A549 (cell line): ENCODE measurements around the gene MSI2. TPM values are rescaled to one million over a fixed set of nuclear protein-coding genes. Genes with fewer than 3 reads are reported as not detected.

Experiments
- ATAC-seq, 2 experiments: fragments of 200-7000 bp in 1 of 2; fragments of >200 bp in 1 of 2; cut with Nextera tagmentation in 1 of 2; cut with Tn5 transposase in 1 of 2; 3 replicates each; pipeline versions ENCODE4 v1.8.0 to v1.9.1; 2018 to 2020; ENCODE audit warnings: mild to moderate bottlenecking in 1 of 2, moderate library complexity in 1 of 2
- CTCF ChIA-PET: fragments of 300-600 bp; sonication (Branson Sonifier 250); formaldehyde crosslinking; extraction: SDS; loops from one replicate; lab custom pipeline; 2021; ENCODE audit warnings: antibody characterized with exemption, inconsistent platforms; lab: Yijun Ruan, JAX
- POLR2A ChIA-PET: fragments of 350-600 bp; formaldehyde crosslinking; extraction: SDS; loops from one replicate; lab custom pipeline; 2021; ENCODE audit warnings: antibody characterized with exemption, inconsistent platforms; lab: Yijun Ruan, JAX
- DNase-seq, 2 experiments: peaks; one replicate each; pipeline versions ENCODE4 v3.0.0 to v3.0.0-alpha.2; 2011 to 2016; ENCODE audit warnings: low read depth in 1 of 2, low spot score in 1 of 2
- FAIRE-seq: peaks from 2 replicates; lab custom pipeline; 2011; peaks lifted over from hg19 to GRCh38; lab: Jason Lieb, UNC
- H3K27ac ChIP-seq, 2 experiments: fragments of >200 bp; sonication (Bioruptor Twin); formaldehyde crosslinking; 3 replicates each; pipeline ENCODE4 v1.5.1; 2016 to 2017
- H3K4me1 ChIP-seq: fragments of >200 bp; sonication (Bioruptor Twin); formaldehyde crosslinking; 3 replicates; pipeline ENCODE4 v1.6.1; 2016
- H3K4me2 ChIP-seq: fragments of >200 bp; sonication (Bioruptor Twin); formaldehyde crosslinking; 3 replicates; pipeline ENCODE4 v1.6.1; 2016
- H3K4me3 ChIP-seq: fragments of >200 bp; sonication (Bioruptor Twin); formaldehyde crosslinking; 3 replicates; pipeline ENCODE4 v1.5.1; 2016
- H3K9me3 ChIP-seq: fragments of >200 bp; sonication (Bioruptor Twin); formaldehyde crosslinking; 3 replicates; pipeline ENCODE4 v1.6.1; 2016
- EHMT2 ChIP-seq: fragments of 200-600 bp; sonication (generic); IDR thresholded peaks from 2 replicates; pipeline ENCODE4 v1.6.1; 2016; ENCODE audit warnings: antibody characterized with exemption, low read depth, mild to moderate bottlenecking, moderate library complexity
- ESRRA ChIP-seq: fragments of 150-350 bp; IDR thresholded peaks from 2 replicates; pipeline ENCODE4 v1.6.1; 2014; ENCODE audit warnings: mild to moderate bottlenecking, low read length, borderline replicate concordance
- FOSL2 ChIP-seq, 2 experiments: fragments of 450-650 bp in 1 of 2; fragments of >200 bp in 1 of 2; sonication (Bioruptor Twin) in 1 of 2; formaldehyde crosslinking; IDR thresholded peaks; 2 replicates each; pipeline versions ENCODE4 v1.5.0 to v1.6.1; 2016 to 2020; ENCODE audit warnings: mild to moderate bottlenecking in 1 of 2, moderate library complexity in 1 of 2
- HOXB5 ChIP-seq: fragments of 250-450 bp; sonication (Bioruptor Pico); IDR thresholded peaks from 2 replicates; pipeline ENCODE4 v1.5.0; 2020; ENCODE audit warnings: mild to moderate bottlenecking, moderate library complexity
- MAFK ChIP-seq: fragments of 450-650 bp; IDR thresholded peaks from 2 replicates; pipeline ENCODE4 v1.6.1; 2014; ENCODE audit not compliant: partially characterized antibody
- NFE2L2 ChIP-seq: fragments of 150-350 bp; conservative IDR thresholded peaks from 2 replicates; pipeline ENCODE4 v1.6.1; 2014; ENCODE audit warnings: low read length
- NR3C1 ChIP-seq: fragments of >200 bp; sonication (Bioruptor Twin); formaldehyde crosslinking; IDR thresholded peaks from 3 replicates; pipeline ENCODE4 v1.6.1; 2017
- POLR2AphosphoS2 ChIP-seq: conservative IDR thresholded peaks from 2 replicates; pipeline ENCODE4 v1.6.1; 2012; ENCODE audit warnings: low read length, improper control_type of control experiment, inconsistent platforms
- RNF2 ChIP-seq: fragments of 200-600 bp; sonication (generic); IDR thresholded peaks from 2 replicates; pipeline ENCODE4 v1.6.1; 2016; ENCODE audit warnings: low read depth, mild to moderate bottlenecking, antibody characterized with exemption, moderate library complexity, borderline replicate concordance
- WGBS: methylation state at CpG from one replicate; pipeline ENCODE4 v1.1.6; 2017; ENCODE audit errors: missing lambda C conversion rate; 5-methylcytosine and 5-hydroxymethylcytosine counted together
- polyA plus RNA-seq, 4 experiments: library from polyadenylated mRNA; depleted of rRNA in 3 of 4; stranded (reverse); fragments of >200 nt; fragmentation: RNase III in 1 of 4; extraction: RNeasy Plus Mini Kit Qiagen cat#74134 plus additional on column Dnase treatment in 1 of 4; gene quantifications; 2 replicates in 3 of 4; 3 replicates in 1 of 4; pipeline ENCODE4 v1.2.3, GENCODE V29; 2011 to 2017
- small RNA-seq, 6 experiments: library from RNA; depleted of rRNA; stranded (forward); fragments of <200 nt; gene quantifications; one replicate each; pipeline ENCODE3, GENCODE V24; 2012

MSI2 gene
- polyA plus RNA-seq, 2 of the 4 experiments (the other 2 are of a cell fraction): 43.6 to 44.4 TPM

- peak; percentile 59 for FAIRE-seq
- H3K4me3 ChIP-seq: no peak overlapping the region
- CTCF ChIA-PET: interaction anchor here (0.7 to 2.4 kb wide), 5 partner anchors 8 to 52 kb away, joined by 3 to 9 read pairs (median 3); no protein-coding TSS in a partner anchor
- POLR2A ChIA-PET: no interaction called here
- TF ChIP-seq HOXB5 (CRISPR knock-in tag) (no peak), RNF2 (no peak), ESRRA (no peak), EHMT2 (no peak), NFE2L2 (no peak), FOSL2 (IDR thresholded peaks at IDR 0.05) (no peak), FOSL2 (CRISPR knock-in tag; IDR thresholded peaks at IDR 0.05) (no peak), POLR2AphosphoS2 (no peak)
- no peak for DNase-seq
- H3K4me2 ChIP-seq: no peak overlapping the region
- no peak for ATAC-seq
- H3K9me3 ChIP-seq: no peaks in the 10 kb centered on the region
- 69% methylated on average over 3 of the region's 3 CpGs for whole genome bisulfite sequencing
- H3K27ac ChIP-seq: no peak overlapping the region
- no peaks in the 10 kb centered on the region for H3K4me1 ChIP-seq
Measured at GRCh38 chr17:57732062-57732461, 475.7 kb downstream of the MSI2 start.

- Histone ChIP-seq H3K4me1 (no peaks in the 10 kb centered on the region), H3K4me2 (no peak overlapping the region), H3K4me3 (no peak overlapping the region), H3K9me3 (no peaks in the 10 kb centered on the region), H3K27ac (no peak overlapping the region)
- CTCF ChIA-PET: interaction anchor here (0.6 kb wide), 1 partner anchor 148 kb away, joined by 5 read pairs; no protein-coding TSS in a partner anchor
- WGBS: 75% methylated on average over 2 of the region's 2 CpGs
- no peak for DNase-seq
- POLR2A ChIA-PET: no interaction called here
- FAIRE-seq: peak; percentile 32
- TF ChIP-seq NR3C1 (no peak), MAFK (peak; percentile 92)
- no peak for ATAC-seq
Measured at GRCh38 chr17:57733085-57733484, 476.8 kb downstream of the MSI2 start.

Small RNA genes within 50 kb of the gene (small RNA-seq; reads per million reads assigned to genes)
- gene RN7SL449P (0 reads per million in 6 experiments), gene RNU7-134P (0 reads per million in 6 experiments)

Other genes with a start within 250 kb of the MSI2 start
- gene AKAP1, start 171.3 kb upstream of the MSI2 start, polyA plus RNA-seq (2011; rRNA removed): 45.8 and 91.1 TPM in 2 replicates
- 45.4 to 49.4 TPM (median 48.0 TPM) in 3 replicates for gene AKAP1, start 171.3 kb upstream of the MSI2 start, polyA plus RNA-seq (2017; fragmentation: RNase III; extraction: RNeasy Plus Mini Kit Qiagen cat#74134 plus additional on column Dnase treatment)